Neural cell (in vitro differentiated cells): Measurements from ENCODE around the gene C13orf46. TPM values are rescaled to one million over a fixed set of nuclear protein-coding genes. Genes with fewer than 3 reads are reported as not detected.

ENCODE experiments used
- H2AFZ ChIP-seq: fragments of 200-600, 300-800 bp; sonication (generic), shearing (Covaris generic); 2 replicates; pipeline ENCODE4 v1.6.0; 2014; ENCODE audit warnings: low read depth, mild to moderate bottlenecking, antibody characterized with exemption, low read length, moderate library complexity
- H3F3A ChIP-seq: fragments of 200-600 bp; shearing (Covaris generic); 2 replicates; pipeline ENCODE4 v1.6.1; 2016; ENCODE audit warnings: mild to moderate bottlenecking, moderate library complexity, mixed read lengths, antibody characterized with exemption, low read length; ENCODE audit not compliant: insufficient read depth, poor library complexity, severe bottlenecking
- H3K27ac ChIP-seq: fragments of 200-600, 300-800 bp; sonication (generic), shearing (Covaris generic); 2 replicates; pipeline ENCODE4 v1.5.1; 2014; ENCODE audit warnings: mild to moderate bottlenecking, low read length, moderate library complexity
- H3K27me3 ChIP-seq: fragments of 300-800, 200-600 bp; sonication (generic), shearing (Covaris generic); 2 replicates; pipeline ENCODE4 v1.6.0; 2014; ENCODE audit warnings: mild to moderate bottlenecking, low read depth, low read length, moderate library complexity; ENCODE audit not compliant: insufficient read depth
- H3K36me3 ChIP-seq: fragments of 300-800, 200-600 bp; sonication (generic), shearing (Covaris generic); 2 replicates; pipeline ENCODE4 v1.5.1; 2014; ENCODE audit warnings: mild to moderate bottlenecking, antibody characterized with exemption, low read length, moderate library complexity; ENCODE audit not compliant: insufficient read depth
- H3K4me2 ChIP-seq: fragments of 300-800, 200-600 bp; sonication (generic), shearing (Covaris generic); 2 replicates; pipeline ENCODE4 v1.6.0; 2014; ENCODE audit warnings: mild to moderate bottlenecking, low read length
- H3K4me3 ChIP-seq: fragments of 300-800, 200-600 bp; sonication (generic), shearing (Covaris generic); 2 replicates; pipeline ENCODE4 v1.5.1; 2014; ENCODE audit warnings: mild to moderate bottlenecking, low read length, moderate library complexity
- H3K79me2 ChIP-seq: fragments of 200-600 bp; shearing (Covaris generic); replicated peaks from 2 replicates; pipeline ENCODE4 v1.6.0; 2014; ENCODE audit warnings: mild to moderate bottlenecking, low read length, moderate library complexity; ENCODE audit not compliant: insufficient read depth
- H3K9ac ChIP-seq: fragments of 300-800, 200-600 bp; sonication (generic), shearing (Covaris generic); 2 replicates; pipeline ENCODE4 v1.6.1; 2016; ENCODE audit warnings: mild to moderate bottlenecking, low read length, mixed read lengths
- H3K9me2 ChIP-seq: fragments of 200-600 bp; shearing (Covaris generic); 2 replicates; pipeline ENCODE4 v1.6.1; 2016; ENCODE audit warnings: mild to moderate bottlenecking, low read length, mixed read lengths; ENCODE audit not compliant: insufficient read depth
- H3K9me3 ChIP-seq: fragments of 200-600, 300-800 bp; sonication (generic), shearing (Covaris generic); 2 replicates; pipeline ENCODE4 v1.6.1; 2016; ENCODE audit warnings: mild to moderate bottlenecking, mixed run types, low read length, moderate library complexity, mixed read lengths
- H4K20me1 ChIP-seq: fragments of 200-600 bp; shearing (Covaris generic); 2 replicates; pipeline ENCODE4 v1.6.1; 2016; ENCODE audit warnings: mild to moderate bottlenecking, mixed run types; ENCODE audit not compliant: insufficient read depth
- EP300 ChIP-seq: fragments of 450-650 bp; conservative IDR thresholded peaks from 2 replicates; pipeline ENCODE4 v1.6.1; 2014; ENCODE audit warnings: antibody characterized with exemption, mild to moderate bottlenecking, moderate library complexity; ENCODE audit not compliant: poor library complexity, severe bottlenecking
- EZH2 ChIP-seq: fragments of 200-600, 300-800 bp; shearing (Covaris generic), sonication (generic); IDR thresholded peaks from 2 replicates; pipeline ENCODE4 v1.6.1; 2014; ENCODE audit warnings: antibody characterized with exemption, low read length, borderline replicate concordance, mild to moderate bottlenecking; ENCODE audit not compliant: insufficient read depth, poor library complexity, severe bottlenecking
- MXI1 ChIP-seq: fragments of 450-650 bp; conservative IDR thresholded peaks from 2 replicates; pipeline ENCODE4 v1.6.1; 2014; ENCODE audit warnings: antibody characterized with exemption, mild to moderate bottlenecking; ENCODE audit not compliant: poor library complexity, severe bottlenecking
- POLR2AphosphoS5 ChIP-seq: IDR thresholded peaks from 2 replicates; pipeline ENCODE4 v1.6.1; 2012
- RAD21 ChIP-seq: fragments of 450-650 bp; conservative IDR thresholded peaks from 2 replicates; pipeline ENCODE4 v1.6.1; 2014; ENCODE audit warnings: antibody characterized with exemption, mild to moderate bottlenecking, moderate library complexity
- SMC3 ChIP-seq: fragments of 450-650 bp; conservative IDR thresholded peaks from 2 replicates; pipeline ENCODE4 v1.6.1; 2014; ENCODE audit warnings: antibody characterized with exemption, mild to moderate bottlenecking, moderate library complexity; ENCODE audit not compliant: poor library complexity
- TAF1 ChIP-seq: IDR thresholded peaks from 2 replicates; pipeline ENCODE4 v1.6.1; 2012; ENCODE audit warnings: low read depth
- polyA plus RNA-seq: library from polyadenylated mRNA; depleted of rRNA; stranded (reverse); fragments of >200 nt; gene quantifications from 2 replicates; pipeline ENCODE4 v1.2.3, GENCODE V29; 2014
- TF ChIP-seq, protein P1 (sequence below): fragments of 450-650 bp; IDR thresholded peaks from 2 replicates; pipeline ENCODE4 v1.5.1; 2014; ENCODE audit warnings: antibody characterized with exemption, mild to moderate bottlenecking, moderate library complexity; ENCODE audit not compliant: poor library complexity, severe bottlenecking
- TF ChIP-seq, protein P2 (sequence below): IDR thresholded peaks from 2 replicates; pipeline ENCODE4 v1.6.1; 2012; ENCODE audit warnings: borderline replicate concordance

C13orf46 gene
- polyA plus RNA-seq, 1 donor from 2014 or later = not detected

DNA sequence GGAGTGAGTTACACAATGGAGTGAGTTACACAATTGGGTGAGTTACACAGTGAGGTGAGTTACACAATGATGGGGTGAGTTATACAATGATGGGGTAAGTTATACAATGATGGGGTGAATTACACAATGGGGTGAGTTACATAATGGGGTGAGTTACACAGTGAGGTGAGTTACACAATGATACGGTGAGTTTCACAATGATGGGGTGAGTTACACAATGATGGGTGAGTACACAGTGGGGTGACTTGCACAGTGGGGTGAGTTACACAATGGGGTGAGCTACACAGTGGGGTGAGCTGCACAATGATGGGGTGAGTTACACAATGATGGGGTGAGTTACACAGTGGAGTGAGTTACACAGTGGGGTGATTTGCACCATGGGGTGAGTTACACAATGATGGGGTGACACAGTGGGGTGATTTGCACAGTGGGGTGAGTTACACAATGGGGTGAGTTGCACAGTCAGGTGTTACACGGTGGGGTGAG, 57.5 kb downstream of the C13orf46 start:
- Histone ChIP-seq H3K27me3 (no peaks in the 10 kb centered on the region), H2AFZ (no peak overlapping the region), H3K4me2 (no peak overlapping the region), H3K79me2 (no peaks in the 10 kb centered on the region), H3K9me3 (no peaks in the 10 kb centered on the region), H3K9me2 (no peaks in the 10 kb centered on the region), H3K4me3 (no peak overlapping the region), H4K20me1 (no peaks in the 10 kb centered on the region), H3K9ac (no peak overlapping the region), H3K27ac (no peak overlapping the region), H3K36me3 (no peaks in the 10 kb centered on the region), H3F3A (no peaks in the 10 kb centered on the region)
- TF ChIP-seq TAF1 (no peak), SMC3 (no peak), MXI1 (no peak), RAD21 (no peak), EP300 (no peak), EZH2 (no peak), POLR2AphosphoS5 (no peak)
- TF ChIP-seq, protein P1, sequence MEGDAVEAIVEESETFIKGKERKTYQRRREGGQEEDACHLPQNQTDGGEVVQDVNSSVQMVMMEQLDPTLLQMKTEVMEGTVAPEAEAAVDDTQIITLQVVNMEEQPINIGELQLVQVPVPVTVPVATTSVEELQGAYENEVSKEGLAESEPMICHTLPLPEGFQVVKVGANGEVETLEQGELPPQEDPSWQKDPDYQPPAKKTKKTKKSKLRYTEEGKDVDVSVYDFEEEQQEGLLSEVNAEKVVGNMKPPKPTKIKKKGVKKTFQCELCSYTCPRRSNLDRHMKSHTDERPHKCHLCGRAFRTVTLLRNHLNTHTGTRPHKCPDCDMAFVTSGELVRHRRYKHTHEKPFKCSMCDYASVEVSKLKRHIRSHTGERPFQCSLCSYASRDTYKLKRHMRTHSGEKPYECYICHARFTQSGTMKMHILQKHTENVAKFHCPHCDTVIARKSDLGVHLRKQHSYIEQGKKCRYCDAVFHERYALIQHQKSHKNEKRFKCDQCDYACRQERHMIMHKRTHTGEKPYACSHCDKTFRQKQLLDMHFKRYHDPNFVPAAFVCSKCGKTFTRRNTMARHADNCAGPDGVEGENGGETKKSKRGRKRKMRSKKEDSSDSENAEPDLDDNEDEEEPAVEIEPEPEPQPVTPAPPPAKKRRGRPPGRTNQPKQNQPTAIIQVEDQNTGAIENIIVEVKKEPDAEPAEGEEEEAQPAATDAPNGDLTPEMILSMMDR = no peak
- TF ChIP-seq, protein P2, sequence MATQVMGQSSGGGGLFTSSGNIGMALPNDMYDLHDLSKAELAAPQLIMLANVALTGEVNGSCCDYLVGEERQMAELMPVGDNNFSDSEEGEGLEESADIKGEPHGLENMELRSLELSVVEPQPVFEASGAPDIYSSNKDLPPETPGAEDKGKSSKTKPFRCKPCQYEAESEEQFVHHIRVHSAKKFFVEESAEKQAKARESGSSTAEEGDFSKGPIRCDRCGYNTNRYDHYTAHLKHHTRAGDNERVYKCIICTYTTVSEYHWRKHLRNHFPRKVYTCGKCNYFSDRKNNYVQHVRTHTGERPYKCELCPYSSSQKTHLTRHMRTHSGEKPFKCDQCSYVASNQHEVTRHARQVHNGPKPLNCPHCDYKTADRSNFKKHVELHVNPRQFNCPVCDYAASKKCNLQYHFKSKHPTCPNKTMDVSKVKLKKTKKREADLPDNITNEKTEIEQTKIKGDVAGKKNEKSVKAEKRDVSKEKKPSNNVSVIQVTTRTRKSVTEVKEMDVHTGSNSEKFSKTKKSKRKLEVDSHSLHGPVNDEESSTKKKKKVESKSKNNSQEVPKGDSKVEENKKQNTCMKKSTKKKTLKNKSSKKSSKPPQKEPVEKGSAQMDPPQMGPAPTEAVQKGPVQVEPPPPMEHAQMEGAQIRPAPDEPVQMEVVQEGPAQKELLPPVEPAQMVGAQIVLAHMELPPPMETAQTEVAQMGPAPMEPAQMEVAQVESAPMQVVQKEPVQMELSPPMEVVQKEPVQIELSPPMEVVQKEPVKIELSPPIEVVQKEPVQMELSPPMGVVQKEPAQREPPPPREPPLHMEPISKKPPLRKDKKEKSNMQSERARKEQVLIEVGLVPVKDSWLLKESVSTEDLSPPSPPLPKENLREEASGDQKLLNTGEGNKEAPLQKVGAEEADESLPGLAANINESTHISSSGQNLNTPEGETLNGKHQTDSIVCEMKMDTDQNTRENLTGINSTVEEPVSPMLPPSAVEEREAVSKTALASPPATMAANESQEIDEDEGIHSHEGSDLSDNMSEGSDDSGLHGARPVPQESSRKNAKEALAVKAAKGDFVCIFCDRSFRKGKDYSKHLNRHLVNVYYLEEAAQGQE = no peak

DNA sequence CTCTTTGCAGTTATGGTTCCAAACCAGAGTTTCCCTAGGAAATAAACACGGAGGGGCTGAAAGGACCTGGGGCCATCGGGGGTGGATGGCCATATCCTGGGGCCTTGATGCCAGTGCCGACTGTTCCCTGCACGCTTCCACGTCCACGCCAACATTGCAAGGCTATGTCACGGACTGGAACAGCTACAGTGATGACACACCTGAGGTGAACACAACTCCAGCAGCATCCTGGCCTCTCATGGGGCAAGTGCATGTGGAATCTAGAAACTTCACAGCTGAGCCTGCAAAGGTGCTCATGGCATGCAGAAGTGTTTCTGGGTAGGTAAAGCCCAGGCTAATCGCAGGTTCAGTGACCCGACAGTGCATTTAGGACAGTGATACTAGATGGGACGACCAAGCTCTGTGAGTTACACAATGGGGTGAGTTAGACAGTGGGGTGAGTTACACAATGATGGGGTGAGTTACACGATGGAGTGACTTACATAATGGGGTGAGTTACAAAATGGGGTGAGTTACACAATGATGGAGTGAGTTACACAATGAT, 58.0 kb downstream of the C13orf46 start:
- no peak for TF ChIP-seq EP300
- no peaks in the 10 kb centered on the region for H3K9me2 ChIP-seq

More for the DNA sequence above, 58.0 kb downstream of the C13orf46 start:
- Histone ChIP-seq H2AFZ (no peak overlapping the region), H3F3A (no peaks in the 10 kb centered on the region), H3K4me2 (no peak overlapping the region), H3K36me3 (no peaks in the 10 kb centered on the region), H3K9ac (no peak overlapping the region), H3K27ac (no peak overlapping the region), H3K79me2 (no peaks in the 10 kb centered on the region), H3K4me3 (no peak overlapping the region), H3K9me3 (no peaks in the 10 kb centered on the region), H3K27me3 (no peaks in the 10 kb centered on the region), H4K20me1 (no peaks in the 10 kb centered on the region)
